Measurements from ENCODE around the gene CTSD.

Gene CTSD

DNA sequence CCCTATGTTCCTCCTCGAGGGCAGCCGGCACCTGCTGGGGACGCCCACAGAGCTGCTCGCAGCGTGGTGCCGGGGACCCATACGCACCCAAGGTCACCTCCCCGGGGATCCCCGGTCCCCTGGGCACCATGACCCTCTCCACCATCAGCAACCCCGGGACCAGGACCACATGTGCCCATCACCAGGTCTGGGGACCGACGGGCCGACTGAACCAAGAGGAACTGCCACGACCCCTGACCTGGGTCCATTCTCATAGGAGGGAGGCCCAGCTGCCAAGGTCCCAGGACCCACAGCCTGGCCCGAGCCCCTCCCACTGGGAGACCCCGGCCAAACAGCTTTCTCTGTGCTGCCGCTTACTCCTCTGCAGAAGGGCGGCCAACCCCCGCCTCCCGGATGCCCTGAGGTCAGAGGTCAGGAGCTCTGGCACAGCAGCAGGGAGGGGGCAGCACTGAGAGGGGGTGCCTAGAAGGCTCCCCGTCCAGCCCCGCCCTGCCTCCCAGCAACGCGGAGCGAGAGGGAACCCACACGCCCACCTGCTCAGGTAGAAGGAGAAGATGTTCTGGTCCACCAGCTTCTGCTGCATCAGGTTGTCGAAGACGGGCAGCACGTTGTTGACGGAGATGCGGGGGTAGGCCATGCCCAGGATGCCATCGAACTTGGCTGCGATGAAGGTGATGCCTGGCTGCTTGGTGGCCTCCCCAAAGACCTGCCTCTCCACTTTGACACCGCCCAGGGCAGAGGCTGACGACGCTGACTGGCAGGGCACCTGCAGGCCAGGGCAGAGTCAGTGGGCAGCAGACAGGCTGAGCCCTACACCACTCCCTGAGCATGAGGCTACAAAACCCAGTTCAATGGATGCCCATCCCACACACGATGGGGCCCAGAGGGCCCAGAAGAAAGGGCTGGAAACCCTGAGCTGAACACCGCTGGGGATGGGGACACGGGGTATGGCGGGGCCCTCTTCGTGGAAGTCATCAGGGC lies 6.6 kb downstream of the CTSD start:
- Histone ChIP-seq H3K36me3 (replicated peaks) (peaks cover 33% of the 10 kb centered on the region), H3K27me3 (replicated peaks) (no peaks in the 10 kb centered on the region)
- no peak for DNase-seq

DNA sequence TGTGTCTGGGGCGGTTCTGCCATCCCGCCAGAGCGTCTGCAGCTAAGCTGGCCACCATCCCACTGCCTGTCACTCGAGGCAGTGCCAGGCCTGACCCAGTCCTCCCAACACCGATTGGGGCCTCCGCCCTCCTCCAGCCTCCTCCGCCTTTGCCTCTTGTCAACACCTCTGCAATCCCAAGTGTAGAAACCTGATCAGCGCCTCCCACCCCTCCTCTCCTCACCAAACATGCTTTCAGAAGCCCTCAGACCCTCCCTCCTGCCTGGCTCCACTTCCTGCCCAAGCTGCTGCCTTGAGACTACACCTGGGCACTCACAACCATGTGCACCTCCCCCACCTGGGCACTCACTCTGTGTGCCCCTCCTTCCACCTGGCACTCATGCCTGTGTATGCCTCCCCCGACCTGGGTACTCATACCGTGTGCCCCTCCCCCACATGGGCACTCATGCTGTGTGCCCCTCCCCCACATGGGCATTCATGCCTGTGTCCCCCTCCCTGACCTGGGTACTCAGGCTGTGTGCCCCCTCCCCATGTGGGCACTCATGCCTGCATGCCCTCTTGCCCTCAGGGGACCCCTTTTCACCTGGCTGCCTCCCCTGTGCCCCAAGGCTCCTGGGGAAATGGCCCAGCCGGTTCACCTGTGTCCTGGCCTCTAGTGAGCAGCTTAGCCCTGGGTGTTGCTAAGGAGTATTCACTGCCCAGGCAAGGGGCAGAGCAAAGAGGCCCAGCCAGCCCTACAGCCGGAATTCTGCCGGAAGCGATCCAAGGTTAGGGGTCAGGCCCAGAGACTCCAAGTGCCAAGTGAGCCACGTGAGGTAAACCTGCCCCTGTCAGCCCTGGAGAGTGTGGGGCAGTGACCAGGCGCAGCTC lies 7.8 kb downstream of the CTSD start:
- H3K36me3 ChIP-seq (replicated peaks): peaks cover 35% of the 10 kb centered on the region
- no peak overlapping the region for H3K4me3 ChIP-seq (ENCODE audit: low read depth, low read length)
- in situ Hi-C loops (cut with HindIII; ENCODE audit: low pct_ligation_motif_present, low sequenced_read_pairs): no loop called here
- H3K27me3 ChIP-seq (replicated peaks): no peaks in the 10 kb centered on the region
- no peak overlapping the region for H3K27ac ChIP-seq
- no peak for DNase-seq
- TF ChIP-seq, protein P1, sequence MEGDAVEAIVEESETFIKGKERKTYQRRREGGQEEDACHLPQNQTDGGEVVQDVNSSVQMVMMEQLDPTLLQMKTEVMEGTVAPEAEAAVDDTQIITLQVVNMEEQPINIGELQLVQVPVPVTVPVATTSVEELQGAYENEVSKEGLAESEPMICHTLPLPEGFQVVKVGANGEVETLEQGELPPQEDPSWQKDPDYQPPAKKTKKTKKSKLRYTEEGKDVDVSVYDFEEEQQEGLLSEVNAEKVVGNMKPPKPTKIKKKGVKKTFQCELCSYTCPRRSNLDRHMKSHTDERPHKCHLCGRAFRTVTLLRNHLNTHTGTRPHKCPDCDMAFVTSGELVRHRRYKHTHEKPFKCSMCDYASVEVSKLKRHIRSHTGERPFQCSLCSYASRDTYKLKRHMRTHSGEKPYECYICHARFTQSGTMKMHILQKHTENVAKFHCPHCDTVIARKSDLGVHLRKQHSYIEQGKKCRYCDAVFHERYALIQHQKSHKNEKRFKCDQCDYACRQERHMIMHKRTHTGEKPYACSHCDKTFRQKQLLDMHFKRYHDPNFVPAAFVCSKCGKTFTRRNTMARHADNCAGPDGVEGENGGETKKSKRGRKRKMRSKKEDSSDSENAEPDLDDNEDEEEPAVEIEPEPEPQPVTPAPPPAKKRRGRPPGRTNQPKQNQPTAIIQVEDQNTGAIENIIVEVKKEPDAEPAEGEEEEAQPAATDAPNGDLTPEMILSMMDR (IDR thresholded peaks at IDR 0.05; ENCODE audit: low read depth, low read length, missing control alignments): no peak

More for the DNA sequence above, 6.6 kb downstream of the CTSD start:
- TF ChIP-seq, protein P1 (IDR thresholded peaks at IDR 0.05; ENCODE audit: low read depth, low read length, missing control alignments): no peak
- in situ Hi-C loops (cut with HindIII; ENCODE audit: low pct_ligation_motif_present, low sequenced_read_pairs): no loop called here
- H3K4me3 ChIP-seq (ENCODE audit: low read depth, low read length): no peak overlapping the region
- no peak overlapping the region for H3K27ac ChIP-seq

DNA sequence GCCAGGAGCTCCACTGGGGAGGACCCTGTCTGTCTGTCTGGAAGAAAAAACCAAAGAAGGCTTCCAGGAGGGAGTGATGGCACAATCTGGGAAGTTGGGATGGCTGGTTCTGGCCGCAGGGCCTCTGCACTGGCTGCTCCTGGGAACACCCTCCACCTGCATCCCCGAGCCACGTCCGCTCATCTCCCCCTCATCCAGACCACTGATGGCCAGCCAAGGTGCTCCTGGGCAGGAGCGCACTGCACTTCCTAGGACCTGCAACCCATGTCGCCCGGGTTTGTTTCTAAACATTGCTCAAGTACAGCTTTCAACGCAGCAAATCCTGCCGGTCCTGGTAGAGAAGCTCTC lies 8.4 kb downstream of the CTSD start:
- DNase-seq: no peak
- TF ChIP-seq, protein P1 (IDR thresholded peaks at IDR 0.05; ENCODE audit: low read depth, low read length, missing control alignments): no peak
- in situ Hi-C loops (cut with HindIII; ENCODE audit: low pct_ligation_motif_present, low sequenced_read_pairs): no loop called here
- no peak overlapping the region for H3K27ac ChIP-seq
- no peak overlapping the region for H3K4me3 ChIP-seq (ENCODE audit: low read depth, low read length)
- peaks cover 30% of the 10 kb centered on the region for H3K36me3 ChIP-seq (replicated peaks)
- no peaks in the 10 kb centered on the region for H3K27me3 ChIP-seq (replicated peaks)

DNA sequence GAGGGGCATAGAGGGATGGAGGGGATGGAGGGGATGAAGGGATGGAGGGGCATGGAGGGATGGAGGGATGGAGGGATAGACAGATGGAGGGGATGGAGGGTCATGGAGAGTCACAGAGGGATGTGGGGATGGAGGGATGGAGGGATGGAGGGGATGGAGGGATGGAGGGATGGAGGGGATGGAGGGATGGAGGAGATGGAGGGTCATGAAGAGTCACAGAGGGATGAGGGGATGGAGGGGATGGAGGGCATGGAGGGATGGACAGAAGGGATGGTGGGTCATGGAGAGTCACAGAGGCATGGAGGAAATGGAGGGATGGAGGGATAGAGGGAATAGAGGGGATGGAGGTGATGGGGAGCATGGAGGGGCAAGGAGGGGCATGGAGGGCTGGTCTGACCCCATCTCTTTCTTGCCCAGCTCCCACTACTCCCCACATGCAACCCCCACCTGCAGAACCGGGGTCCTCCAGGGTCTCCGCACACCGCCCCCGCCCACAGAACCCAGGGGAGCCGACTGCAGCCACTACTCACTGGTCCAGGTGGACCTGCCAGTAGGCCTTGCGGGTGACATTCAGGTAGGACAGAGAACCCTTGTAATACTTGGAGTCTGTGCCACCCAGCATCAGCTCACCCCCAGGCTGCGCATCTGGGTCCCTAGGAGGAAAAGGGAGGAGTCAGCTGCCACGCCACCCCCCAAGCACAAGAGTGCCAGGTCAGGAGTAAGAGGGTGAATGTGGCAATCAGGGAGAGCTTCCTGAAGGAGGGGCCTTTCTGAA lies 9.2 kb downstream of the CTSD start:
- in situ Hi-C loops (cut with HindIII; ENCODE audit: low pct_ligation_motif_present, low sequenced_read_pairs): no loop called here
- no peak overlapping the region for H3K4me3 ChIP-seq (ENCODE audit: low read depth, low read length)
- peaks cover 30% of the 10 kb centered on the region for H3K36me3 ChIP-seq (replicated peaks)
- TF ChIP-seq, protein P1 (IDR thresholded peaks at IDR 0.05; ENCODE audit: low read depth, low read length, missing control alignments): no peak
- H3K27ac ChIP-seq: no peak overlapping the region
- no peaks in the 10 kb centered on the region for H3K27me3 ChIP-seq (replicated peaks)
- DNase-seq: no peak

DNA sequence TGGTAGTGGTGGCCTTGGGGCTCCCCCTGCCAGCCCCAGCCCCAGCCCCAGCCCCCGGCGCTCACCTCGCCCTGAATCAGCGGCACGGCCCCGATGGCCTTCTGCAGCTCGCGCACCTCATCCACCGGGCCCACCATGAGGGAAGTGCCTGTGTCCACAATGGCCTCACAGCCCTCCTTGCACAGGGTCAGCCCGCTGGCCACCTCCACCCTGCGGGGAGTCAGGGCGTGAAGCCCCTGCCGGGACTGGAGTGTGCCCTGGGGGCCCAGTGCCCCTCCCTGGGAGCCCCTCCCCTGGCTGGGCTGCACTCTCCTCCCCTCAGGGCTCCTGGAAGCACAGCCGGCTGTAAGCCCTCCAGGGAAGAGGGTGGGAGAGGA lies 9.8 kb downstream of the CTSD start:
- Histone ChIP-seq H3K4me3 (ENCODE audit: low read depth, low read length) (no peak overlapping the region), H3K27me3 (replicated peaks) (no peaks in the 10 kb centered on the region), H3K36me3 (replicated peaks) (peaks cover 30% of the 10 kb centered on the region), H3K27ac (no peak overlapping the region)
- no peak for DNase-seq
- TF ChIP-seq, protein P1 (IDR thresholded peaks at IDR 0.05; ENCODE audit: low read depth, low read length, missing control alignments): no peak
- in situ Hi-C loops (cut with HindIII; ENCODE audit: low pct_ligation_motif_present, low sequenced_read_pairs): no loop called here
